GM19397 (cell line): ENCODE data around the gene CRIP1.

Experiments used
- ATAC-seq: cut with Tn5 transposase; IDR thresholded peaks from one replicate; pipeline ENCODE4 v1.9.1; 2021; ENCODE audit warnings: mild to moderate bottlenecking, moderate library complexity; ENCODE audit not compliant: unreplicated experiment

Gene CRIP1

DNA sequence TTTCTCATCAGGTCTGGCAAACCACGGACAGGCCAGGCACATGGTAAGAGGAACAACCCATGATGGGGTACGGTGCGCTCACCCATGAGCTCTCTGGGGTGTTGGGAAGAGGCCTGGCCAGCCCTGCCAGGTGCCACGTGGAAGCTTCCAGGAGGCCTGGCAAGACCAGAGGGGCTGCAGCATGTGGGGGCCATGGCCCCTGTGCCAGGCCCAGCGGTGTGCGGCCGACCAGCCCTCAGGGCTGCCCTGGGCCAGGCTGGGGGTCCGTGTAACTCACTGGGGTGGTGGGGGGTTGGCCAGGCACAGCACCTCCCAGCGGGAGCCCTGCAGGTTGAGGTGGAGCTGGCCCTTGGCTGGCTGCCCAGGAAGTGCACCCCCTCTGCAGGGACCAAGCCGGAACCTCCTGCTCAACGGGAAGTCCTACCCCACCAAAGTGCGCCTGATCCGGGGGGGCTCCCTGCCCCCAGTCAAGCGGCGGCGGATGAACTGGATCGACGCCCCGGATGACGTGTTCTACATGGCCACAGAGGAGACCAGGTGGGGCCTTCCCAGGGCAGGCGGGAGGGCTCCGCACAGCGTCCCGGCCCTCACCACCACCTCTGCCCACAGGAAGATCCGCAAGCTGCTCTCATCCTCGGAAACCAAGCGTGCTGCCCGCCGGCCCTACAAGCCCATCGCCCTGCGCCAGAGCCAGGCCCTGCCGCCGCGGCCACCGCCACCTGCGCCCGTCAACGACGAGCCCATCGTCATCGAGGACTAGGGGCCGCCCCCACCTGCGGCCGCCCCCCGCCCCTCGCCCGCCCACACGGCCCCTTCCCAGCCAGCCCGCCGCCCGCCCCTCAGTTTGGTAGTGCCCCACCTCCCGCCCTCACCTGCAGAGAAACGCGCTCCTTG lies 17.0 kb upstream of the CRIP1 start:
- ATAC-seq = no peak

DNA sequence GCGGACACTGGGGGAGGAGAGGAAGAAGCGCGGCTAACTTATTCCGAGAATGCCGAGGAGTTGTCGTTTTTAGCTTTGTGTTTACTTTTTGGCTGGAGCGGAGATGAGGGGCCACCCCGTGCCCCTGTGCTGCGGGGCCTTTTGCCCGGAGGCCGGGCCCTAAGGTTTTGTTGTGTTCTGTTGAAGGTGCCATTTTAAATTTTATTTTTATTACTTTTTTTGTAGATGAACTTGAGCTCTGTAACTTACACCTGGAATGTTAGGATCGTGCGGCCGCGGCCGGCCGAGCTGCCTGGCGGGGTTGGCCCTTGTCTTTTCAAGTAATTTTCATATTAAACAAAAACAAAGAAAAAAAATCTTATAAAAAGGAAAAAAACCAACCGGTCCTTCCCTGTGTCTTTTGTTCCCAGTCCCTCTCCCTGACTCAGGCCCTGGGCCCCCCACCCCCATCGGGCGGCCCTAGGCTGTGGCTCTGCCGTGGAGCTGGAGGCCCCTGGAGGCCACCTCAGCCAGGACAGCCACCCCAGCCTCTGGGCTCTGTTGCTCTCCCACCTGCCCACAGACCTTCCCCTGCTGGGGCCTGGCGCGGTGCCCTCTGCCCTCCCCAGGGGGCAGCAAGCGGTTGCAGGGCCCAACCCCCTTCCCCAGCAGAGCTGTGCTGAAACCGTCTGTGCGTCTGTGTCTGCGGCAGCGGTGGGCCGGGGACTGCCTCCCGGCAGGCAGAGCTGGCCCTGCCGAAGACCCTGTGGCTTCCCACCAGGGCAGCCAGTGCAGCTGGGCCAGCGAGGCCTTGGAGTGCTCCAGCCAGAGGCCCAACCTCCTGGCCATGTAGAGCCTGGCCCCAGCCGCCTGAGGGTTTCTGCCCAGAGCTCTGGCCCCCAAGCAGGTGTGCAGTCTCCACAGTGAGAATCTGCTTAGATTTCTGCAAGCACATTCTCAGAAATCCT lies 16.1 kb upstream of the CRIP1 start:
- no peak for ATAC-seq

DNA sequence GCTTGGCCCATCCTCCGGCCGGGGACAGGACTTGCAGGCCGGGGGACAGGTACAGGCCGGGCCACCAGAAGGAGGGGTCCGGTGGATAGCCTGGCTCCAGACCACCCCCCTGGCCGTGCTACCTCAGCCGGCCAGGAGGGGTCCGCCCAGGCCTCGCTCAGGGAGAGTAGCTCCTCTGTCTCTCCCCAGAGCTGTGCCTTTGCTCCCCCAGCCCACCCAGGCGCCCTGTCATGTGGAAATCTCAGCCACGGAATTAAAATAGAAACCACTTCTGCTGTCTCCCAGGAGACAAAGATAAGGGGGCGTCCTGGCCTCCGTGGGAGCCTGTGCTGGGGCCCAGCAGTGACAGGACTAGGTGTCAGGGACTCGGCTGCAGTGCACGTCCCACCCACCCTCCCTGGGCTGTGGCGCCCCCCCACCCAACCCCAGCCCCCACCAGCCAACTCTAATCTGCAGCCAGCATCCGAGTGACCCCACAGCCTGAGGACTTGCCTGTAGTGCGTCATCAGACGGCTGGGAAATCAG lies 15.3 kb upstream of the CRIP1 start:
- ATAC-seq = no peak

DNA sequence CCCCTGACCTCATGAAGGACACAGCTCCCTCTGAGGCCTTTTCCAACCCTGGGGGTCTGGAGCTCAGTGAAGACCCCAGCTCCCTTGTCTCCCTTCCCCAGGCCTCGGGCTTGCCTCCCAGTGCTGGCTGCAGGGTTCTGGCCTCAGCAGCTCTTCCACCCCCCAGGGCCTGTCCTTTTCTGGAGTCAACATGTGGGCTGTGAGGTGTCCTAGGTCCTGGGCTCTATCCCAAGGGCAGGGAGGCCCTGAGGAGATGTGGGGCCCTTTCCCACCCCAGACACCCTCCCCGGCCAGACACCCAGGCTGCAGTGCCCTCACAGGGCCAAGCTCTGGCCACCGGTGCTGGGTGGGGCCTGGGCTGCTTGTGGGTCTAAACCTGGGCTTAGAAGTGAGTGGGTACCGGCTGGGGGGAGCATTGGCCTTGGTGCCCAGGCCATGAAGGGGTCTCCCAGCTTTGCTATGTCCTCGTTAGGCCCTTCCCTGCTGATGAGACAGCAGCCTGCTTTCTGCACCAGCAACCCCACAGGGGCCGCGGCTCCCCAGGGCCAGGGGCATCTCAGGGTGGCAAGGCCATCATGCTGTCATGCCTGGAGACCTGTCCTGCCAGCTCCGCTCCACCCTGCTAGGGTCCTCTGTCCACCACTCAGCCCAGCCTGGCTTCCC lies 14.7 kb upstream of the CRIP1 start:
- ATAC-seq = no peak

DNA sequence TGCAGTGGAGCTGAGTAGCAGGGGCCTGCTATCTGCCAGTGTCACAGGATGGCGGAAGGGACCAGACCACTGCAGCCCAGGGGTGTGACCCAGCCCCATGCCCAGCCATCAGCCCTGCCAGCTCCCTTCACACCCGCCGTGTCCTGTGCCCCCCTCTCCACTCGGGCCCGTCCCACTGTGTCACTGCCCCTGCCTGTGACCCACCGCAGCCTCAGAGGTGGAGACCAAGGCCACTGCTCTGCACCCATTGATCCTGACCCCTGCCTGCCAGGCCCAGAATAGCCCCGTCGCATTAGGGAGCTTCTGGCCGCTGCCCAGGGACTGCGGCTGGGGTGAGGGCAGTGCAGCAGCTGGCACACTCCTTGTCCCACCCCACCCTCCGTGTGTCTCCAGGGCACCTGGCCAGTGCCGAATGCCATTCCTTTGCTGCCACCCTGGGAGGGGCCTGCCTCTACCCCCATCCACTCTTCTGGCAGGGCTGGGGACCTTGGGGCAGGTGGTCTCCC lies 14.1 kb upstream of the CRIP1 start:
- no peak for ATAC-seq

DNA sequence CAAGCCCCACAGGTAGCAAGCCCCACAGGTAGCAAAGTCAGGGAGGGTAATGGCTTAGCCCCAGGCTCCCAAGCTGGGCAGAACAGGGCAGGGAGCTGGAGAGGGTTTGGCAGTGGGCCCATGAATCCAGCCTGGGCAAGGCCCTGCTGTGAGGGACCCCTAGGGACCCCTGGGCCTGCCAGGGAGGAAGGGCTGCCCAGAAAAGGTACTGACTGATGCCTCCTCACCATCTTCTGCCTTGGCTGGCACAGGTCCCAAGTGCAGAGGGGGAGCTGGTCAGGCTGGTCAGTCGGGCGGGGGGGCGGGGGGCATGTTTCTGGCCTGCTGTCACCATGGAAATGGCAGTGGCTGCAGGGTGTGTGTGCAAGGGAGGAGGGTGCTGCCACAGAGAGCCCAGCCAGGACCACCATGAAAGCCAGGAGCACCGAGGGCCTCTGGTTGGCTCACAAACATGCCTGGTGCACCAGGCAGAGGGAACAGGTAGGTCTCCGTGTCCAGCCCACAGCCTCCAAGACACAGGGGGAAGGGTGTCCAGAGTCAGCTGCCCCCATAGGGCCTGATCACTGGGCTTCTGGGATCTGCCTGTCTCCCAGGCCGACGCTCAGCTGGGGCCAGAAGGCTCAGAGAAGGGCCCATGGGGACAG lies 13.5 kb upstream of the CRIP1 start:
- ATAC-seq = no peak

DNA sequence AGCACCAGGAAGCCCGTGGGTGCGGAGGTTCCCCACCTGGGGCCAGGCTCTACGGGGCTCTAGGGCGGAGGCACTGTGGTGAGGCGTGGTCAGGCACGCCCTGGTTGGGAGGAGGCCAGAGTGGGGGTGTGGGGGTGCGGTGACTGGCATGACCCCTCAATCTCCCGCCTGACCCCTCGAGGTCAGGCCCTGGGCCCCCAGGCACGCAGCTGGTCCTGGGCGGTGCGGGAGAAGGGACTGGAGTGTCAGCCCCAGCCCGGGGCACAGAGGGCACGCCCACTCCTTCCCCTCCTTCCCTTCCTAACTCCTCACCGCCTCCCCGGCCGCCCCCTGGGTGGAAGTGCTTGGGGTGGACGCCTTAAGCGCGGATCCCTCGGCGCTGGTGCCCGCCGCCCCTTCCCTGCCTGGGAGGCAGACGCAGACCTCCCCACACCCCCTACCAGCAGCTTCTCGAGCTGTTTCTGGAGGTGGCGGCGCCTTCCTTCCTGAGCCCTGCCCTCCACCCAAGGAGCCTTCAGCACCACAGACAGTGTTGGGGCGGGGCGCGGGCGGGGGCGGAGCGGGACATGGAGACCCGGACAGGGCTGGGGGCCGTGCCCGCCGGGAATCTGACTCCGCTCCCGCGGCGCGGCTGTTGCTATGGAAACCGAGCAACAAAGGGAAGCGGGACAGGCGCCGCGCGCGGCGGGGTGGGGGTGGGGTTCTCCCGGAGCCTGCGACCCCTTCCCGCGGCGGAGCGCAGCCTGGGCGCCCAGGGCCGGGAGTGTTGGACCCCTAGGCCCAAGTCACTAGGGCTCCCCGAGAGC lies 12.8 kb upstream of the CRIP1 start:
- ATAC-seq = no peak

DNA sequence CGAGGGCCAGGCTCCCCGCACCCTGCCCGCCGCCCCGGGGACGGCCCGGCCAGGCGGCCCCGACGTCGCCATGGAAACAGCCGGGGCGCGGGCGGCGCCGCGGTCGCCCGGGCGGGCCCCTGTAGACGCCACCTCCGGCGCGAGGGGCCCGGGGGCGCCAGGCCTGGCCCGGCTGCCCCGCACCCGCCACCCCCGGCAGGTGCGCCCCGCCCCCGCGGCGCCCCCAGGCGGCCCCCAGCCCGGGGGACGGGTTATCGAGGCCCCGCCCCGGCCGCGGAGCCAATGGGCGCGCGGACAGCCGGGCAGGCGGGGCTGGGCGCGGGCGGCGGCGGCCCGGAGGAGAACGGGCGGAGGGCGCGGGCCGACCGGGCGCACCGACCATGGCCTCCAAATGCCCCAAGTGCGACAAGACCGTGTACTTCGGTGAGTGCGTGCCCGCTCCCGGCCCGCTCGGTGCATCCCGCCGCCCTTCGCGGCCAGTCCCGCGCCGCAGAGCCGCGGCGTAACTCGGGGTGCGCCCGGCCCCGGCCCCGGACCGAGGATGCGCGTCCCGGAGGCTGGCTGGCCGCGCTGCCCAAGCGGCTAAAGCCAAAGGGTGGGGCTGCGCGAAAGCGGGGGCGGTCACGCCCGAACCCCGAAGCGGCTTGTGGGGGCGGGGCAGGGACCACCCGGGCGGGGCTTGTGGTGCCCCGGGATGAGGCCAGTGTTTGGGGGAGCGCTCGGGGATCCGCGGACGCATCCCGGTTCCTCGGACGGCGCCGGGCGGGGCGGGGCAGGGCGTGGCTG lies 12.0 kb upstream of the CRIP1 start, which contains the start of gene CRIP2:
TSS of gene CRIP2 (plus strand) at position 339 of the 786 bp plus-strand sequence. CDS start at position 381, 42 bp downstream.
- no peak for ATAC-seq

DNA sequence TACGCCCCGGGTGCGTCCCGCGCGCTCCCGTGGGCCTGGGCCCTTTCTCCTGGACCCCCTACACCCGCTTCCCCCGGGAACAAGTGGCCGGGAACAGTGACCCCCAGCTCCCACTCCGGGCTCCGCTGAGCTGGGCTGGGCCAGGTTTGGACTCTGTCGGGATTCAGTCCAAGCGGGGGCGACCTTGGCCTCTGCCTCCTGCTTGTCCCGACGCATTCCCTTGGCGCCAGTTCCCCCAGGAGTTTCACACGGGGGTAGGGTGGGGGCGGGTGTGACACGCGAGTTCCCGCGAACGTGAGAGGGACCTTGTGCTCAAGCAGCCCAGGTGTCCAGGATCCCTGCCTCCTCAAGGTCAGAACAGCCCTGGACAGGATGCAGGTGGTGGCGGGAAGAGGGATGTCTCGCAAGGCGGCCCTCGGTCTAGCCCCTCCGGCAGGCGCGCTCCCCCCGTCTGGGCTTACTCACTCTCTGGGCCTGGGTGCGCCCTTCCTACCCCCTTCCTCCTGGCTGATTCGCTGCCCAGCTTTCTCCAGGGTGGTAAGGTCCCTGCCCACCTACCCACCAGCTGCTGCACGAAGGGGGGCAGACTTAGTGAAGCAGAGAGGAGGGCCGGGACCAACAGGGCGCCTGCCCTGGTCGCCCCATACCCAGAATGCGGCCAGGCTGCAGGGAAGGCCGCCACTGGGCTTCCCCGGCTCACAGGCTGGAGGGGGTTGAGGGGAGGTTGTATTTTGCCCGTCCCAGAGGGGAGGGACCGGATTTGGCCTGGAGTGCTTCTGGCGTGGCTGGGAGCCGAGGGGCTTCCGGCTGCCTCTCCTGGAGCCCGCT lies 11.2 kb upstream of the CRIP1 start:
- ATAC-seq = no peak

DNA sequence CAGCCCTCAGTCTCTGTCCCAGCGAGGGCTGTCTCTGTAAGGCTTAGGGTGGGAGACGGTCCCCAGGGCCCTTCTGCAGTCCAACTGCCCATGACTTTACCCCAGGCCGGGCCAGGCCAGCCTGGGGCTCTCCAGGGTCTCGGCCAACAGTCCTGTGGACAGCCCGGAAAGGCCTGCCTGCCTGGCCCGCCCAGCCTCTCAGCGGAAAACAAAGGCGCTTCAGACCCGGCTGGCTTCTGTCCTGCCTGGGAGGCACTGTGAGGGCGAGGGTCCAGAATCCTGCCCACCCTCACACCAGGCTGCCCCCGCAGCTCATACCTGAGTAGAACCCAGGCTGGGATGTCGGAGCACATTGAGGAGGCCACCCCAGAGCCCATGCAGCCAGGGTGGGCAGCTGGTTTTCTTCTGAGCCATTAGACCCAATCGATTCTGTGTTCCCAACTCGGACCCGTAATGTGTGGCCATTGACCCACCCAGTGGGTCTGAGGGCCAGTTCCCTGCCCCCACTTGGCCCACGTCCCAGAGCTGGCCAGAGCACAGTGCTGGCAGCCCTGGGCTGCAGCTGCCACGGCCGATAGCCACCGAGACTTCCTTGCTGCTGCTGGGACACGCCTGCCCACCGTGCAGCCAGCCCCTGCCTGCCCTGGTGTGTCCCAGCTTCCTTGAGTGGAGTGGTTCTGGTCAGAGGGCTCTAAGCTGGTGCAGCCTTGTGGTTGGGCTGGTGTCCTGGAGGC lies 10.4 kb upstream of the CRIP1 start:
- no peak for ATAC-seq

DNA sequence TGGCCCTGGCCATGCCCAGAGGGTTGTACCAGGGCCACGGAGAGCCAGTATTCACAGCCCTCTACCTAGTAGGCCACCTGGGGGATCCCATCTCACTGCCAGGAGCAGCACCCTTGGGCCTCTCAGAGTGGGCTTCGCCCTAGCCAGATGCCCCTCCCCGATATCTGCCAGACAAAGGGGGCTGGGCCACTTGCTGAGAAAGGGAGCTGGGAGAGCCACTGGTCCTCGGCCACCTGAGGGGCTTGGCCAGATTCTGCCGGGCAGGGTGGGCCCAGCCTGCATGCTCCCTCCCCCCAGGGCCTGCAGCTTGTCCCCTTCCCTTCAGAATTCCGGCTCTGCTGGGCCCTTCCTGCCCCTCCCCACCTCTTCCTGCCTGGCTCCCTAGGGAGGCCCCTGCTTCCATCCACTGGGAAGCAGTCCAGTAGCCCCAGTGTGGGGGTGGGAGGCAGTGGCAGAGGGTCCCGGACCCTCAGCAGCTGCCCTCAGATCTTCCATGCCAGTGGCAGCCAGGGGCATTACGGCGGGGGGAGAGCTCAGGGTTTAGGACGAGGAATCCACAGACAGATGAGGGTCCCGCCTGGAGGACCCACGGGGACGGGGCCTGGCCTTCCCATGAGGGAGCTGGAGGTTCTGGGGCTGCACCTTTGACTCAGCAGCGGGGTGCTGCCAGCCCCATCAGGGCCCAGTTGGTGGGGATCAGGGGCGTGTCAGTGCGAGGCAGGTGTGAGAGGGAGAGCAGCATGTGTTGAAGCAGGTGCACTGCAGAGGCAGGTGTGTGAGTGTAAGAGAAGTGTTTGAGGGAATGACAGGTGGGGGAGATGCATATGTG lies 9.6 kb upstream of the CRIP1 start:
- no peak for ATAC-seq

DNA sequence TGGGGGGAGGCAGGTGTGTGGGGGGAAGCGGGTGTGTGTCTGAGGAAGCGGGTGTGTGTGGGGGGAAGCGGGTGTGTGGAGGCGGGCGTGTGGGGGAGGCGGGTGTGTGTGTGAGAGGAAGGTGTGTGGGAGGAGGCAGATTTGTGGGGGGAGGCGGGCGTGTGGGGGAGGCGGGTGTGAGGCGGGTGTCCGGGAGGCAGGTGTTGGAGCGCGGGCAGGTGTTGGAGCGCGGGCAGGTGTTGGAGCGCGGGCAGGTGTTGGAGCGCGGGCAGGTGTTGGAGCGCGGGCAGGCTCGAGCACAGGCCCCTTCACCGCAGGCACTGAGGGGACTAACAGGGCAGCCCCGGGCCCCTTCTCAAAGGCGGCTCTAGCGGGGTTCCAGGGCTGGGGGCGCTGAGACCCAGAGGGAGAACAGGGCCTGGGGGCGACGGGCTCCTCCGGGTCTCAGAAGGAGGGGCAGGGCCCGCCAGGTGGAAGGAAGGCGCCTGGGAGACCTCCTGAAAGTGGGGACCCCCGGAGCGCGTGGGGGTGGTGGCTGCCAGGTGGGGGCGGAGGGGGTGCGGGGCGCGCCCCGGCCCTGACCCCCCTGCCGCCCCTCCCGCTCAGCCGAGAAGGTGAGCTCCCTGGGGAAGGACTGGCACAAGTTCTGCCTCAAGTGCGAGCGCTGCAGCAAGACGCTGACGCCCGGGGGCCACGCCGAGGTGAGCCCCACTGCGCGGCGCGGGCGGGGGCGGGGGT lies 8.9 kb upstream of the CRIP1 start:
- ATAC-seq = no peak

DNA sequence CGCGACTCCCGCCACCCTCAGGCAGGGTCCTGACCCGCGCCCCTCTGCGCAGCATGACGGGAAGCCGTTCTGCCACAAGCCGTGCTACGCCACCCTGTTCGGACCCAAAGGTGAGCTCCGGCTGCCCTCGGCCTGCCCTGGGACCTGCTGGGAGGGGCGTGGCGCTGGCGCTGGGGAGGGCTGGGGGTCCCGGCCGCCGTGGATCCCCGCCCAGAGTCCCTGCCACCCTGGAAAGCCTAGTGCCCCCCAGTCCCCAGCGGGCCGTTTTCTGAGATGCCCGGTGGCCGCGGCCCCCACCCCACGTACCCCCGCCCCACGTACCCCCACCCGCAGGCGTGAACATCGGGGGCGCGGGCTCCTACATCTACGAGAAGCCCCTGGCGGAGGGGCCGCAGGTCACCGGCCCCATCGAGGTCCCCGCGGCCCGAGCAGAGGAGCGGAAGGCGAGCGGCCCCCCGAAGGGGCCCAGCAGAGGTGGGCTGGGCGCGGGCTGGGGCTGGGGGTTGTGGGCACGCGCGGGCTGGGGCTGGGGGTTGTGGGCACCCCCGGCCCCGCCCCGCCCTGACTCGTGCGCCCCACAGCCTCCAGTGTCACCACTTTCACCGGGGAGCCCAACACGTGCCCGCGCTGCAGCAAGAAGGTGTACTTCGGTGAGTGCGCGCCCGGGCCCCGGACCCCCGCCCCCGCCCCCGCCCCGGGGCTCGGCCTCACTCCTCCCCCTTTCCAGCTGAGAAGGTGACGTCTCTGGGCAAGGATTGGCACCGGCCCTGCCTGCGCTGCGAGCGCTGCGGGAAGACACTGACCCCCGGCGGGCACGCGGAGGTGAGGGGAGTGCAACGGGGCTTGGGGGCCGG lies 8.1 kb upstream of the CRIP1 start:
- ATAC-seq = no peak

DNA sequence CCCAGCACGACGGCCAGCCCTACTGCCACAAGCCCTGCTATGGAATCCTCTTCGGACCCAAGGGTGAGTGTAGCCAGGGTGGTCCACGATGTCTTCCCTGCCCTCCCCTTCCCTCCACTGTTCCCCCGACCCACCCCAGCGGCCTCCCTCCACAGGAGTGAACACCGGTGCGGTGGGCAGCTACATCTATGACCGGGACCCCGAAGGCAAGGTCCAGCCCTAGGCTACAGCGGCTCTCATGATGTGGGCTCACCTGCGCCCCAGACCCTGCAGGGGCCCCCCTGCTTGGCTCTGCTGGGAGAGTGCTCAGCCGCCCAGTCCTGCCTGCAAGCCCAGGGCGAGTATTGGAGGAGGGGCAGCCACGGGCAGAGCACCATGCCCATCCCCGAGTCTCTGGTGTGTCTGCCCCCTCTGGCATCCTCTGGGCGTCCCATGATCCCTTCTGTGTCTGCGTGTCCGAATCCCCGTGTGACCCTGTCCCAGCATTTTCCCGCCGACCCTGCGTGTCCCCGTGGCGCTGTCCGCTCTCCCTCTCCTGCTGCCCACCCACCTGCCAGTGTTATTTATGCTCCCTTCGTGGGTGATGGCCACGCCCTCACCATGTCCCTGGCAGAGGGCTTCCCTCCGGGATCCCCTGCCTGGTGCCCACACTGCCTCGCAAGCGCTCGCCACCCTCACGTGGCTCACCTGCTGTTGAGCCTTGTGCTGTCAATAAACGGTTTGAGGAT lies 7.1 kb upstream of the CRIP1 start:
- ATAC-seq = no peak
